Stimulated activated CD4-positive, alpha-beta T cell treated with anti-CD3 and anti-CD28 coated beads, Interleukin-2, amount 100 ng/mL, for 48 hours (primary cell): ENCODE measurements around the gene ZNF384.

Experiments
- DNase-seq, 2 donors: peaks; one replicate each; pipeline ENCODE4 v3.0.0-alpha.2; 2020

Gene ZNF384

GRCh38 chr12:6620137-6620884 lies 68.9 kb downstream of the ZNF384 start:
- DNase-seq: peak in 1 of 2 donors; percentile 59

- no peak for DNase-seq
Measured at GRCh38 chr12:6618483-6619225, 70.5 kb downstream of the ZNF384 start.
